HT1080 (cell line): ENCODE measurements around the gene CFAP20DC. TPM values are rescaled to one million over a fixed set of nuclear protein-coding genes. Genes with fewer than 3 reads are reported as not detected.
"Not testable (repeated sequence)": the region's sequence is repeated elsewhere in the genome, so short reads cannot be mapped to it uniquely, and the experiment has no call there.

ENCODE experiments used
- DNase-seq: peaks from one replicate; pipeline ENCODE4 v3.0.0-alpha.2; 2015; ENCODE audit warnings: low read depth
- polyA plus RNA-seq, 2 experiments: library from polyadenylated mRNA; depleted of rRNA; stranded (reverse); fragments of >200 nt; gene quantifications; 2 replicates each; pipeline ENCODE4 v1.2.3, GENCODE V29; 2015
- total RNA-seq: library from RNA; depleted of rRNA; stranded (reverse); fragments of >200 nt; shearing (Covaris generic); gene quantifications from 2 replicates; pipeline ENCODE4 v1.2.3, GENCODE V29; 2014; rRNA removed

CFAP20DC gene
- 1.0 and 2.4 TPM in 2 replicates for total RNA-seq
- polyA plus RNA-seq (2015; cell fraction: cytosol; rRNA removed) = 2.7 and 3.4 TPM in 2 replicates
- polyA plus RNA-seq (2015; cell fraction: nucleus; rRNA removed) = 4.4 and 4.8 TPM in 2 replicates

- peak; percentile 69 for DNase-seq
Measured at GRCh38 chr3:59049671-59050331, at the start of gene CFAP20DC. Gene CFAP20DC, minus strand, starts transcription at chr3:59050025. Its CDS starts 394 bp downstream, at chr3:59049631.

- DNase-seq = not testable (repeated sequence)
Measured at GRCh38 chr3:59098516-59098915, 48.7 kb upstream of the CFAP20DC start.

GRCh38 chr3:59094446-59094845 is 44.6 kb upstream of the CFAP20DC start:
- DNase-seq = no peak

- no peak for DNase-seq
Measured at GRCh38 chr3:59093521-59093920, 43.7 kb upstream of the CFAP20DC start.

- DNase-seq = no peak
Measured at GRCh38 chr3:59088761-59089160, 38.9 kb upstream of the CFAP20DC start.

- DNase-seq = no peak
Measured at GRCh38 chr3:59085976-59086375, 36.2 kb upstream of the CFAP20DC start.

- no peak for DNase-seq
Measured at GRCh38 chr3:59084583-59084982, 34.8 kb upstream of the CFAP20DC start.

- no peak for DNase-seq
Measured at GRCh38 chr3:59082106-59082505, 32.3 kb upstream of the CFAP20DC start.

- DNase-seq = no peak
Measured at GRCh38 chr3:59081071-59081470, 31.2 kb upstream of the CFAP20DC start.

- no peak for DNase-seq
Measured at GRCh38 chr3:59079962-59080361, 30.1 kb upstream of the CFAP20DC start.

GRCh38 chr3:59074764-59075163 is 24.9 kb upstream of the CFAP20DC start:
- no peak for DNase-seq

- no peak for DNase-seq
Measured at GRCh38 chr3:59072681-59073080, 22.9 kb upstream of the CFAP20DC start.

GRCh38 chr3:59069838-59070237 is 20.0 kb upstream of the CFAP20DC start:
- no peak for DNase-seq

GRCh38 chr3:59065240-59065639 is 15.4 kb upstream of the CFAP20DC start:
- no peak for DNase-seq

GRCh38 chr3:59064728-59065127 is 14.9 kb upstream of the CFAP20DC start:
- no peak for DNase-seq

- peak; percentile 4 for DNase-seq
Measured at GRCh38 chr3:59064276-59064675, 14.5 kb upstream of the CFAP20DC start.

GRCh38 chr3:59056706-59057105 is 6.9 kb upstream of the CFAP20DC start:
- DNase-seq = peak; percentile 11

GRCh38 chr3:59052803-59053411 is 3.1 kb upstream of the CFAP20DC start:
- DNase-seq = peak; percentile 42

- not testable (repeated sequence) for DNase-seq
Measured at GRCh38 chr3:59050811-59051414, 1.1 kb upstream of the CFAP20DC start.

GRCh38 chr3:59046839-59047238 is 3.0 kb downstream of the CFAP20DC start:
- DNase-seq = no peak

GRCh38 chr3:59043391-59043790 is 6.4 kb downstream of the CFAP20DC start:
- DNase-seq = peak; percentile 42

- DNase-seq = no peak
Measured at GRCh38 chr3:59040902-59041301, 8.9 kb downstream of the CFAP20DC start.
